GM18951 (cell line): ENCODE results near the gene ABCA7.

ENCODE experiments used
- POLR2A ChIP-seq: IDR thresholded peaks from 4 replicates; pipeline ENCODE4 v1.6.1; 2011; ENCODE audit warnings: mild to moderate bottlenecking; ENCODE audit not compliant: insufficient read length, insufficient read depth; ENCODE audit errors: extremely low read depth
- in situ Hi-C: fragments of 300-500 bp; cut with MboI; formaldehyde crosslinking; loops from one replicate; pipeline ENCODE4 v1.12.0; 2022; ENCODE audit warnings: low sequenced_read_pairs, mixed read lengths, inconsistent platforms; ENCODE audit not compliant: unreplicated experiment

The ABCA7 gene

GRCh38 chr19:1046836-1047695, 7.2 kb downstream of the ABCA7 start:
- in situ Hi-C loops: no loop called here
- no peak for TF ChIP-seq POLR2A

- TF ChIP-seq POLR2A: no peak
- in situ Hi-C loops: no loop called here
Measured at GRCh38 chr19:1047696-1048147, 7.8 kb downstream of the ABCA7 start.

GRCh38 chr19:1049106-1049505, 9.2 kb downstream of the ABCA7 start:
- in situ Hi-C loops: no loop called here
- no peak for TF ChIP-seq POLR2A

GRCh38 chr19:1049800-1050199, 9.9 kb downstream of the ABCA7 start:
- in situ Hi-C loops: no loop called here
- TF ChIP-seq POLR2A: no peak

- in situ Hi-C loops: no loop called here
- TF ChIP-seq POLR2A: no peak
Measured at GRCh38 chr19:1050989-1051788, 11.3 kb downstream of the ABCA7 start.

DNA sequence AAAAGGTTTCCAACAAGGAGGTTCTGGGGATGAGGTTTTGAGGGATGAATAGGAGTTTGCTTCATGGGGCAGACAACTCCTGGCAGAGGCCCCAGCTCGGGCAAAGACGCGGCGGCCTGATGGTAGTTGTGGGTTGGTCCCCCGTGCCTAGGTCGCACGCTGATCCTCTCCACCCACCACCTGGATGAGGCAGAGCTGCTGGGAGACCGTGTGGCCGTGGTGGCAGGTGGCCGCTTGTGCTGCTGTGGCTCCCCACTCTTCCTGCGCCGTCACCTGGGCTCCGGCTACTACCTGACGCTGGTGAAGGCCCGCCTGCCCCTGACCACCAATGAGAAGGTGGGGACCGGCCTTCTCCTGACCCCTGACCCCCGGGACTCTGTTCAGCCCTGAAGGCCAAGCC, 11.9 kb downstream of the ABCA7 start:
- in situ Hi-C loops: no loop called here
- TF ChIP-seq POLR2A: no peak

GRCh38 chr19:1052349-1052975, 12.6 kb downstream of the ABCA7 start:
- in situ Hi-C loops: no loop called here
- TF ChIP-seq POLR2A: no peak

GRCh38 chr19:1053176-1054101, 13.5 kb downstream of the ABCA7 start:
- no peak for TF ChIP-seq POLR2A
- in situ Hi-C loops: no loop called here

DNA sequence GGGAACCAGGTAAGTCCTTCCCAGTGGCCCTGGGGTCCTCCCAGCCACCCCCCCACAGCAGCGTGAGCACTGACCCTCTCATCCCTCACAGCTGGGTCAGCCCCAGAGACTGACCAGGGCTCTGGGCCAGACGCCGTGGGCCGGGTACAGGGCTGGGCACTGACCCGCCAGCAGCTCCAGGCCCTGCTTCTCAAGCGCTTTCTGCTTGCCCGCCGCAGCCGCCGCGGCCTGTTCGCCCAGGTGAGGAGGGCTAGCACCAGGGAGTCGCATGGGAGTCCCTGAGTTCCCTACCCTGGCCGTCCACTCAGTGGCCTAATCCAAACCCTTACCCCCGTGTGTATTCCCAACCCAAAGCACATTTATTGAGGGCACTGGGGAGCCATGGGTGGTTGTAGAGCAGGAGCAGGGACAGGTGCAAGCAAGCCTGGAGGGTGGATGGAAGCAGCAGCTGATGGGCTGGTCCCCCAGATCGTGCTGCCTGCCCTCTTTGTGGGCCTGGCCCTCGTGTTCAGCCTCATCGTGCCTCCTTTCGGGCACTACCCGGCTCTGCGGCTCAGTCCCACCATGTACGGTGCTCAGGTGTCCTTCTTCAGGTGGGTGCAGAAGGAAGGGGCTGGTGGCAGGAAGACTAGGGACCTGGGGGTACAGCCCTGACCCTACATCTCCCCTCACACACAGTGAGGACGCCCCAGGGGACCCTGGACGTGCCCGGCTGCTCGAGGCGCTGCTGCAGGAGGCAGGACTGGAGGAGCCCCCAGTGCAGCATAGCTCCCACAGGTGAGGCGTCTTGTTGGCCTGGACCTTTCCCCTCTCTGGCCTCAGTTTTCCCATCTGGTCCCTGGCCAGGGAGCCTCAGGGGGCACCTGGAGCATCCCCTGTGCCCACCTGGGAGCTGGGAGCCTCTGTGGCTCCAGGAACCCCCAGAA, 14.5 kb downstream of the ABCA7 start:
- TF ChIP-seq POLR2A: no peak
- in situ Hi-C loops: no loop called here

DNA sequence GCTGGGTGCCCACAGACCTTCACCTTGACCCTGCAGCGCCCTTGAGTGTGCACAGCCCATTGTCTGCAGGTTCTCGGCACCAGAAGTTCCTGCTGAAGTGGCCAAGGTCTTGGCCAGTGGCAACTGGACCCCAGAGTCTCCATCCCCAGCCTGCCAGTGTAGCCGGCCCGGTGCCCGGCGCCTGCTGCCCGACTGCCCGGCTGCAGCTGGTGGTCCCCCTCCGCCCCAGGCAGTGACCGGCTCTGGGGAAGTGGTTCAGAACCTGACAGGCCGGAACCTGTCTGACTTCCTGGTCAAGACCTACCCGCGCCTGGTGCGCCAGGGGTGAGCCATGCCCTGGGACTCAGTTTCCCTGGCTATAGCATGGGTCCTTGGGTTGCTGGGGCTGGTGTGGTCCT, 15.1 kb downstream of the ABCA7 start:
- no peak for TF ChIP-seq POLR2A
- in situ Hi-C loops: no loop called here

DNA sequence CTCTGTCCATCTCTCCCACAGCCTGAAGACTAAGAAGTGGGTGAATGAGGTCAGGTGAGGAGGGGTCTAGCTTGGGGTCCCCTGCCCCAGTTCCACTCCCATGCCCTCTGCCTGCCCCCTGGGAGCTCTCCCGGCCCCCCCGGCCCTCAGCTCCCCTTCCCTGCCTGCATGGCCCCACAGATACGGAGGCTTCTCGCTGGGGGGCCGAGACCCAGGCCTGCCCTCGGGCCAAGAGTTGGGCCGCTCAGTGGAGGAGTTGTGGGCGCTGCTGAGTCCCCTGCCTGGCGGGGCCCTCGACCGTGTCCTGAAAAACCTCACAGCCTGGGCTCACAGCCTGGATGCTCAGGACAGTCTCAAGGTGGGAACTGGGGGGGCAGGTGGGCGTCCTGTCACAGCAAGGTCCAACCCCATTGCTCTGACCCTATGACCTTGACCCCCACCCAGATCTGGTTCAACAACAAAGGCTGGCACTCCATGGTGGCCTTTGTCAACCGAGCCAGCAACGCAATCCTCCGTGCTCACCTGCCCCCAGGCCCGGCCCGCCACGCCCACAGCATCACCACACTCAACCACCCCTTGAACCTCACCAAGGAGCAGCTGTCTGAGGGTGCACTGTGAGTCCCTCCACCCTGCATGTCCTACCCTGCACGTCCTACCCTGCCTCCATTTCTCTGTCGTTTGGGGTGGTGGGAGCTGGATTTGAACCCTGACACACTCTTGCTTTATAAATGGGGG, 16.1 kb downstream of the ABCA7 start:
- in situ Hi-C loops: no loop called here
- no peak for TF ChIP-seq POLR2A
